ENCODE results near the gene OSR1. TPM values are rescaled to one million over a fixed set of nuclear protein-coding genes. Genes with fewer than 3 reads are reported as not detected.
A peak's percentile ranks its signal among the peaks of the same experiment; 100 is the strongest.

The OSR1 gene
- total RNA-seq, 1 donor from 2014 or later, result 66.7 TPM

DNA sequence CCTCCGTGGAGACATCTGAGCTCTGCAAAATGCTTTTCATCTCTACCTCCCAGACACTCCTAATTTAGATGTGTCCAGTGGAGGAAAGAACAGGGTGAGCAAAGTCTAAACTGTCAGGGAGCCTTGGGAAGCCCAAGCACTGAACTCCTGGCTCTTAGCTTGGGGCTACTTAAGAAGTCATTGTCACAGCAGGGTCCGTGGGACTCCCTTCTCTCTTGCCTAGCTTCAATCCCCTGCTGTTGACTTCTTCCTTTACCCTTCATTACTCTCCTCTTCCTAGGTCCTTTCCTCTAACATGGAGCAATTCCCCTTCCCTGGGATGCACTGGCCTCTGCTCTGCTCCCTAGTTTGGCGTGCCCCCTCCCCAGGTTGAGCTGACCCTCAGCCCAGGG lies 3.4 kb downstream of the OSR1 start:
- intact Hi-C loops (cut with DNase I), result loop anchor here (5.0 to 10.0 kb wide), 4 partner anchors 363 to 1090 kb away; partner anchors contain the start of genes LAPTM4A and RHOB
- peaks cover 8% of the 10 kb centered on the region in 2 donors for H3K36me3 ChIP-seq
- peaks cover 15 to 41% of the 10 kb centered on the region in 2 donors for H3K4me1 ChIP-seq
- H3K27ac ChIP-seq, result peak overlapping the region; percentile 96
- no peaks in the 10 kb centered on the region for H3K27me3 ChIP-seq
- peak overlapping the region; percentile 65 to 91 for H3K4me3 ChIP-seq
- TF ChIP-seq, protein P1, sequence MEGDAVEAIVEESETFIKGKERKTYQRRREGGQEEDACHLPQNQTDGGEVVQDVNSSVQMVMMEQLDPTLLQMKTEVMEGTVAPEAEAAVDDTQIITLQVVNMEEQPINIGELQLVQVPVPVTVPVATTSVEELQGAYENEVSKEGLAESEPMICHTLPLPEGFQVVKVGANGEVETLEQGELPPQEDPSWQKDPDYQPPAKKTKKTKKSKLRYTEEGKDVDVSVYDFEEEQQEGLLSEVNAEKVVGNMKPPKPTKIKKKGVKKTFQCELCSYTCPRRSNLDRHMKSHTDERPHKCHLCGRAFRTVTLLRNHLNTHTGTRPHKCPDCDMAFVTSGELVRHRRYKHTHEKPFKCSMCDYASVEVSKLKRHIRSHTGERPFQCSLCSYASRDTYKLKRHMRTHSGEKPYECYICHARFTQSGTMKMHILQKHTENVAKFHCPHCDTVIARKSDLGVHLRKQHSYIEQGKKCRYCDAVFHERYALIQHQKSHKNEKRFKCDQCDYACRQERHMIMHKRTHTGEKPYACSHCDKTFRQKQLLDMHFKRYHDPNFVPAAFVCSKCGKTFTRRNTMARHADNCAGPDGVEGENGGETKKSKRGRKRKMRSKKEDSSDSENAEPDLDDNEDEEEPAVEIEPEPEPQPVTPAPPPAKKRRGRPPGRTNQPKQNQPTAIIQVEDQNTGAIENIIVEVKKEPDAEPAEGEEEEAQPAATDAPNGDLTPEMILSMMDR (IDR thresholded peaks at IDR 0.05), result no peak
- H3K9me3 ChIP-seq, result no peaks in the 10 kb centered on the region
- no peak for DNase-seq (ENCODE audit: low spot score in 2 of 2)

DNA sequence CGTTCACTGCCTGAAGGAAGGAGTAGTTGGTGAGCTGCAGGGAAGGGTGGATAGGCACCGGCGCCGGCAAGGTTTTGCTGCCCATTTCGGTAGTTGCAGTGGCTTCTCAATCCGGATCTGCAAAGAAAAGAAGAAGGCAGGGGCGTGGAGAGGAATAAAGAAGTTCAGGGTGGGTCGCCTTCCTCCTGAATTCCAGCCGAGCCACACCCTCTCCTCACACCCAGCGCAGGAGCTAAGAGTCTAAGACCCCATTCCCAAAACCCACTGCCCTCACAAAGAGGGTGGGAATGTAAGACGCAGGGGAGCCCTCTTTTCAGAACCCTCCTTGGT lies 4.7 kb downstream of the OSR1 start:
- Histone ChIP-seq H3K4me1 (peaks cover 15 to 41% of the 10 kb centered on the region in 2 donors), H3K27ac (peak overlapping the region; percentile 96), H3K9me3 (no peaks in the 10 kb centered on the region), H3K4me3 (peak overlapping the region; percentile 18 to 91), H3K36me3 (peaks cover 8% of the 10 kb centered on the region in 2 donors), H3K27me3 (no peaks in the 10 kb centered on the region)
- TF ChIP-seq, protein P1 (IDR thresholded peaks at IDR 0.05), result no peak
- intact Hi-C loops (cut with DNase I), result loop anchor here (10.0 kb wide), 2 partner anchors 701 to 1091 kb away; partner anchors contain the start of genes LAPTM4A and RHOB
- no peak for DNase-seq (ENCODE audit: low spot score in 2 of 2)

DNA sequence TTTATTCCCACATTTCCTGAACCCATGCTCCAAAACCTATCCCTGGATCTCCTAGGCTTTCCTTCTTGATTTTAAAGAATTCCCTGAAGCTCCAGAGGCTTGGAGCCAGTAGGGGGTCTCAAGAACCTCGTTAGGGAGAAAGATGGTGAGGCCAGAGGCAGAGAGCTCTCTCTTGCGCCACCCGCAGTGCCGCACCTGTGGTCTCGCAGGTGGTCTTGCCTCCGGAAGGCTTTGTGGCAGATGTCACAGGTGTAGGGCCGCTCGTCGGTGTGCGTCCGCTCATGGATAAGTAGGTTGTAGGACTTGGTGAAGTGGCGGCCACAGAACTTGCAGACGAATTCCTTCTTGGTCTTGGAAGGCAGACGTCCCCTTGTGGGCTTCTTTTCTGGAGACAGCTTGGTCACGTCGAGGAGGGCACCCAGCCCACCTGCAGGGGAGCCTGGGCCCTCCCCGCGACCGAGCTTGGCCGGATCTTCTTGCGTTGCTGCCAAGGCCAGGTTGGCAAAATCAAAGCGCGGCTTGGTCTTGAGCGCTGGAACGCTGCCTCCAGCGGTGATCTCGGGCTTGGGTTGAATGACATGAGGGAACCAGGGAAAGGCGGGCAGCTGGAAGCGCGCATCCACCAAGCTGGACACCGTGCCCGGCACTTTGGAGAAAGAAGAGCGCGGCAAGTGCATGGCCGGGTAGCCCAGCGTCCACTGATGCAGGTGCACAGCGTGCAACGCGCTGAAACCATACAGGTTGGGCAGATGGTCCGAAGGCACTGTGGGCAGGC lies 5.3 kb downstream of the OSR1 start:
- Histone ChIP-seq H3K36me3 (peaks cover 8% of the 10 kb centered on the region in 2 donors), H3K4me3 (peak overlapping the region; percentile 18 to 91), H3K4me1 (peaks cover 15 to 45% of the 10 kb centered on the region in 2 donors), H3K27ac (peak overlapping the region; percentile 96), H3K27me3 (no peaks in the 10 kb centered on the region), H3K9me3 (no peaks in the 10 kb centered on the region)
- TF ChIP-seq, protein P1 (IDR thresholded peaks at IDR 0.05), result peak in 1 of 3 experiments; percentile 17
- intact Hi-C loops (cut with DNase I), result loop anchor here (10.0 kb wide), 2 partner anchors 702 to 1092 kb away; partner anchors contain the start of genes LAPTM4A and RHOB
- DNase-seq (ENCODE audit: low spot score in 2 of 2), result peak in 1 of 2 donors; percentile 66

DNA sequence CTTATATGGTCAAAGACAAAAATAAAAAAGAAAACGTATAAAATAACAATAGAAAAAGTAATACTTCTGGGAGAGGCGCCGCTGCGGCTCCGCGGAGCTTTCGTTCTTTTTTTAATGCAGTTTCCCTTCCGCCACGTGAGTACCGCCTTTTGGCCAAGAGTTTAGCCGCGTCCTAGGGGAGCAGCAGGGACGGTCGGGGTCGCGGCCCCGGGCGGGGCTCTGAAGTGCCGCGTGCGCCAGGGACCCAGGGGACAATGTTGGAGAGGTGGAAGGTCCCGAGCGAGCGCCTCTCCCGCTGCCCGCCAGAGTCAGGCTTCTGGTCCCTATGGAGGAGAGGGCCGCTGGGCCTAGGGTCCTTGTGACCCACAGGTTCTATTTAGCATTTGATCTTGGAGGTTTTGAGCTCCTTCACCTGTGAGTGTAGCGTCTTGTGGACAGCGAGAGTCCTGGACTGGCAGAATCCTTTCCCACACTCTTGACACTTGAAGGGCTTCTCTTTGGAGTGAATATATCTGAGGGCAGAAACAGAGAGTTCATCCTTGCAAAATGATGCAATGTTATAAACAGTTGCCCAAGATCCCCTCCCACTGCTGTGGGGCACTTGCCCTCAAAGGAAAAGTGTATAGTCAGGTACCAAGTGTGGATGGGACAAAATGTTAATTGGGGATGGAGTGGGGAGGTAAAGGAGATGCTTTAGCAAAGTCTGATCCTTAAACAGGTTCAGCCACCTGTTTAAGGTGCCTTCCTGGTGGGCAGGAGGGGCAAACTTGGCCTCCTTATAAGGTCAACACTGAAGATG lies 6.3 kb downstream of the OSR1 start:
- Histone ChIP-seq H3K4me3 (peak overlapping the region; percentile 18 to 91), H3K4me1 (peaks cover 15 to 47% of the 10 kb centered on the region in 2 donors), H3K36me3 (peaks cover 8% of the 10 kb centered on the region in 2 donors), H3K27ac (peak overlapping the region; percentile 96), H3K9me3 (no peaks in the 10 kb centered on the region), H3K27me3 (no peaks in the 10 kb centered on the region)
- peak in 1 of 2 donors; percentile 66 for DNase-seq (ENCODE audit: low spot score in 2 of 2)
- TF ChIP-seq, protein P1 (IDR thresholded peaks at IDR 0.05), result no peak
- intact Hi-C loops (cut with DNase I), result loop anchor here (10.0 kb wide), 2 partner anchors 703 to 1093 kb away; partner anchors contain the start of genes LAPTM4A and RHOB

DNA sequence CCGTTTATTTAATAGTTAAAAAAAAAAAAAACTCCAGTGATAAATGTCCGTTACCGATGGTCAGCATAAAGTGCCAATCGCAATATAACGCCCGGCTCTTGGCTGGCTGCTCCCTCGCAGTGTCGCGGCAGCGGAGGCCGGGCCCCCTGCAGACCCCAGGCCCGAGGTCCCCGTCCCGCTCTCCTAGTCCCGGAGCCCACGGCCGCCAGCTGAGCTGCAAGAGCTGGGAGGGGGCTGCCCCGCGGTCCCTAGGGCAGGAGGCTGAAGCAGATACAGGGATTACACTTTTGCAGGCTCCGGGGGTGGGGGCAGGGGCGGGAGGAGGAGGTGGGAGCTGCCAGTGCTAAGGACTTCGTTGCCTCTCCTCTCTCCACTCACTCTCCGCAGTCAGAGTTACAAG lies 6.9 kb downstream of the OSR1 start:
- Histone ChIP-seq H3K27me3 (no peaks in the 10 kb centered on the region), H3K4me1 (peaks cover 15 to 51% of the 10 kb centered on the region in 2 donors), H3K4me3 (peak overlapping the region; percentile 18 to 91), H3K27ac (peak overlapping the region; percentile 96), H3K36me3 (peaks cover 8% of the 10 kb centered on the region in 2 donors), H3K9me3 (no peaks in the 10 kb centered on the region)
- intact Hi-C loops (cut with DNase I), result loop anchor here (10.0 kb wide), 2 partner anchors 703 to 1093 kb away; partner anchors contain the start of genes LAPTM4A and RHOB
- DNase-seq (ENCODE audit: low spot score in 2 of 2), result peak in 1 of 2 donors; percentile 63
- TF ChIP-seq, protein P1 (IDR thresholded peaks at IDR 0.05), result no peak
